Loucy (cell line): Measurements from ENCODE around the gene PCSK4.

Experiments
- EZH2phosphoT487 ChIP-seq: fragments of 200-600 bp; IDR thresholded peaks from 2 replicates; pipeline ENCODE4 v1.6.1; 2018; ENCODE audit warnings: antibody characterized with exemption, mild to moderate bottlenecking, moderate library complexity, borderline replicate concordance
- TF ChIP-seq, protein P1 (sequence below): fragments of 200-600 bp; sonication (generic); conservative IDR thresholded peaks from 2 replicates; pipeline ENCODE4 v1.5.1; 2014; ENCODE audit warnings: mild to moderate bottlenecking, antibody characterized with exemption, low read length

DNA sequence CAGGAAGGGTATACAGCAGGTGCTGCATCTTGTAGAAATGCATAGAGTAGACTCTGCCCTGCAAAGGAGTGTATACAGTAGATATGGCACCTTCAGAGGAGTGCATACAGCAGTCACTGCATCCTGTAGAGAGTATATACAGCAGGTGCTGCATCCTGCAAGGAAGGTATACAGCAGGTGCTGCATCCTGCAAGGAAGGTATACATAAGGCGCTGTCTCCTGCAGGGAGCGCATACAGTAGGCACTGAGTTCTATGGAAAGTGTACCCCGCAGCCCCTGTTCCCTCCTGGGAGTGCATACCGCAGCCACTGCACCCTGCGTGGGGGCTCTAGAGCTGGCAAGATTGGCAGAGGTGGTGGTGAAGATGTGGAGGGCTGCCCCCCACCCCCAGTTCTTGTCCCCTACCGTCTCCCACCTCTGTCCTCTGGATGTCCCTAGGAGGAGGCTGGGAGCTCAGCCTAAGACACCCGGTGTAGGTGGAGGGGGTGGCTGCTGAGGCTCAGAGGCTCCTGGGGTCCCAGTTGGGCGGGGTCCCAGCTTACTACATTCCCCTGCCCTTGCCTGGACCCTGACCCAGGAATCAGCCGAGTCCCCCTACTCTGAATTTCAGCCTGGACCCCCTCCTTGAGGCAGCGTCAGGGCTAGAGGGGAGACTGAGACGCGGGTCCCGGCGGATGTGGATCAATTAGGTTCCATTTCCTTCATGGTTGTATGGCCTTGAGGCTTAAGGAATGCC is 25.0 kb upstream of the PCSK4 start:
- TF ChIP-seq, protein P1, sequence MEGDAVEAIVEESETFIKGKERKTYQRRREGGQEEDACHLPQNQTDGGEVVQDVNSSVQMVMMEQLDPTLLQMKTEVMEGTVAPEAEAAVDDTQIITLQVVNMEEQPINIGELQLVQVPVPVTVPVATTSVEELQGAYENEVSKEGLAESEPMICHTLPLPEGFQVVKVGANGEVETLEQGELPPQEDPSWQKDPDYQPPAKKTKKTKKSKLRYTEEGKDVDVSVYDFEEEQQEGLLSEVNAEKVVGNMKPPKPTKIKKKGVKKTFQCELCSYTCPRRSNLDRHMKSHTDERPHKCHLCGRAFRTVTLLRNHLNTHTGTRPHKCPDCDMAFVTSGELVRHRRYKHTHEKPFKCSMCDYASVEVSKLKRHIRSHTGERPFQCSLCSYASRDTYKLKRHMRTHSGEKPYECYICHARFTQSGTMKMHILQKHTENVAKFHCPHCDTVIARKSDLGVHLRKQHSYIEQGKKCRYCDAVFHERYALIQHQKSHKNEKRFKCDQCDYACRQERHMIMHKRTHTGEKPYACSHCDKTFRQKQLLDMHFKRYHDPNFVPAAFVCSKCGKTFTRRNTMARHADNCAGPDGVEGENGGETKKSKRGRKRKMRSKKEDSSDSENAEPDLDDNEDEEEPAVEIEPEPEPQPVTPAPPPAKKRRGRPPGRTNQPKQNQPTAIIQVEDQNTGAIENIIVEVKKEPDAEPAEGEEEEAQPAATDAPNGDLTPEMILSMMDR: no peak
- no peak for TF ChIP-seq EZH2phosphoT487
